Progenitor cell of endocrine pancreas (in vitro differentiated cells): Measurements from ENCODE around the gene PLA2G4E. TPM values are rescaled to one million over a fixed set of nuclear protein-coding genes. Genes with fewer than 3 reads are reported as not detected.

Experiments
- DNase-seq: peaks from one replicate; pipeline ENCODE4 v3.0.0; 2021; ENCODE audit warnings: low spot score; ENCODE audit not compliant: unreplicated experiment
- H3K27ac Mint-ChIP-seq: 2 replicates; pipeline ENCODE4 v1.8.0; 2021; ENCODE audit warnings: mild to moderate bottlenecking, moderate library complexity, mixed read lengths
- H3K27me3 Mint-ChIP-seq: 2 replicates; pipeline ENCODE4 v1.8.0; 2021; ENCODE audit warnings: mixed read lengths
- H3K36me3 Mint-ChIP-seq: 2 replicates; pipeline ENCODE4 v1.8.0; 2022; ENCODE audit warnings: mixed read lengths; ENCODE audit not compliant: insufficient read depth
- H3K4me1 Mint-ChIP-seq: 2 replicates; pipeline ENCODE4 v1.8.0; 2021; ENCODE audit warnings: low read depth, mixed read lengths
- H3K4me3 Mint-ChIP-seq: 2 replicates; pipeline ENCODE4 v1.8.0; 2021; ENCODE audit warnings: low read depth, mild to moderate bottlenecking, moderate library complexity, mixed read lengths
- H3K9me3 Mint-ChIP-seq: 2 replicates; pipeline ENCODE4 v1.8.0; 2021; ENCODE audit warnings: low read depth, mixed read lengths
- total RNA-seq: library from RNA; stranded (reverse); gene quantifications from 2 replicates; pipeline ENCODE4 v1.2.1, GENCODE V29; 2021
- TF ChIP-seq, protein P1 (sequence below): fragments of 200-600 bp; sonication (generic); IDR thresholded peaks from one replicate; pipeline ENCODE4 v1.5.0; 2021; ENCODE audit warnings: antibody characterized with exemption, mild to moderate bottlenecking; ENCODE audit not compliant: unreplicated experiment

The PLA2G4E gene
- total RNA-seq, 1 donor from 2014 or later = not detected

DNA sequence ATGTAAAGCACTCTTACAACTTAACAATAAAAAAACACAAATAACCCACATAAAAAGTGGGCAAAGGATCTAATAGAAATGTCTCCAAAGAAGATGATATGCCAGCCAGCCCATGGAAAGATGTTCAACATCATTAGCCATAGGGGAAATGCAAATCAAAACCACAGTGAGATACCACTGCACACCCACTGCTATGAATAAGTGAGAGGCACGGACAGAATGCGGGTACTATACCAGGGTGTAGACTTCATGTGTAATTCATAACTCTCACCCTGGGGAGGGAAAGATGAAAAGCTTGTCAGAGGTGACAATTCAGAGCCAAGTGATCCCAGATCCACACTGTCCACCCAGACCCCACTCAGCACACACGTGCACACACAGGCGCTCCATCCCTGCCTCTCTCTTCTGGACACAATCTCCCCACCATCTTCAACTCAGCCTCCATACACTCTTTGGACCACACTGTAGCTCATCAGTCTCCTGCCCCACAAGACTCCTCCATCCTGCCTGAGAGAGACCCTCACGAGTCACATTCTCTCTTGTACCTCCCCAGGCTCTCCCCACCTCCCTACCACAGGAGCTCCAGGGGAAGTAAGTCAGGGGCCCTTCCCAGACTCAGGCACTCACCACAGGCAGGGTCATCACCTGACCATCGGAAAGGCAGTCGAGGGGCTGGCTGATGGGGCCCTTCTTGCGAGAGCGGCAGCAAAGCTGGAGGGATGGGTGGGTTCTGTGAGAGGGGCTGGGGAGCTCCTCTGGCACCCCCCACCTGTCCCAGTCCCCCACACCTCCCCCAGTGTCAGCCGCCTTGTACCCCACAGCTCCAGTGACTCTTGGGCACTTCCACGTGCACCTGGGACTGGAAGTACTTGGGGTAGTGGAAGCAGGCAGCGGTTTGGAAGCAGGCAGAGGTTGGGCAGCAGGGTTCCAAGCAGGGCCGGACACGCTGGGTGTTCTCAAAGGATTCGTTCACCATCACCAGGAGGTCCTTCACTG lies 21.3 kb downstream of the PLA2G4E start:
- Mint-ChIP-seq H3K27ac (no peak overlapping the region), H3K36me3 (no peaks in the 10 kb centered on the region), H3K4me1 (no peaks in the 10 kb centered on the region), H3K4me3 (no peak overlapping the region), H3K27me3 (peaks cover 13% of the 10 kb centered on the region), H3K9me3 (no peaks in the 10 kb centered on the region)
- no peak for DNase-seq
- TF ChIP-seq, protein P1, sequence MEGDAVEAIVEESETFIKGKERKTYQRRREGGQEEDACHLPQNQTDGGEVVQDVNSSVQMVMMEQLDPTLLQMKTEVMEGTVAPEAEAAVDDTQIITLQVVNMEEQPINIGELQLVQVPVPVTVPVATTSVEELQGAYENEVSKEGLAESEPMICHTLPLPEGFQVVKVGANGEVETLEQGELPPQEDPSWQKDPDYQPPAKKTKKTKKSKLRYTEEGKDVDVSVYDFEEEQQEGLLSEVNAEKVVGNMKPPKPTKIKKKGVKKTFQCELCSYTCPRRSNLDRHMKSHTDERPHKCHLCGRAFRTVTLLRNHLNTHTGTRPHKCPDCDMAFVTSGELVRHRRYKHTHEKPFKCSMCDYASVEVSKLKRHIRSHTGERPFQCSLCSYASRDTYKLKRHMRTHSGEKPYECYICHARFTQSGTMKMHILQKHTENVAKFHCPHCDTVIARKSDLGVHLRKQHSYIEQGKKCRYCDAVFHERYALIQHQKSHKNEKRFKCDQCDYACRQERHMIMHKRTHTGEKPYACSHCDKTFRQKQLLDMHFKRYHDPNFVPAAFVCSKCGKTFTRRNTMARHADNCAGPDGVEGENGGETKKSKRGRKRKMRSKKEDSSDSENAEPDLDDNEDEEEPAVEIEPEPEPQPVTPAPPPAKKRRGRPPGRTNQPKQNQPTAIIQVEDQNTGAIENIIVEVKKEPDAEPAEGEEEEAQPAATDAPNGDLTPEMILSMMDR = no peak

DNA sequence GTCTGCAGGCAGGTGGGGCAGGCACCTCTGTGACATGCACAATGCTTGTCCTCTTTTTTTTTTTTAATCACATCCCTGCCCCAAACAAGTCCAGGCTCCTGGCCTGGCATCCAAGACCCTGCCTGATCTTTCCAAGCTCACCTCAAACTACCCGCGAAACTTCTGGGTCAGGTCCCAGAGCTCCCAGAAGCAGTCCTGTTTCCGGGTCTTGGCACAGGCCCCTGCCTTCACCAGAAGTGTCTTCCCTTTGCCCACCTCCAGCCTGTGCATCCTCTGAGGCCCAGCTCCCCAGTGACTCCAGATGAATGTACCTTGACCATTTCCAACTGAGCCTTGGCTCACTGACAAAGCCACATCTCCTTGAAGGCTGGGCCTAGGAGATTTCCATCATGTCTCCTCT lies 23.0 kb downstream of the PLA2G4E start:
- Mint-ChIP-seq H3K9me3 (no peaks in the 10 kb centered on the region), H3K27ac (no peak overlapping the region), H3K4me3 (no peak overlapping the region), H3K36me3 (no peaks in the 10 kb centered on the region), H3K4me1 (no peaks in the 10 kb centered on the region), H3K27me3 (peaks cover 7% of the 10 kb centered on the region)
- TF ChIP-seq, protein P1 = no peak
- DNase-seq = no peak

DNA sequence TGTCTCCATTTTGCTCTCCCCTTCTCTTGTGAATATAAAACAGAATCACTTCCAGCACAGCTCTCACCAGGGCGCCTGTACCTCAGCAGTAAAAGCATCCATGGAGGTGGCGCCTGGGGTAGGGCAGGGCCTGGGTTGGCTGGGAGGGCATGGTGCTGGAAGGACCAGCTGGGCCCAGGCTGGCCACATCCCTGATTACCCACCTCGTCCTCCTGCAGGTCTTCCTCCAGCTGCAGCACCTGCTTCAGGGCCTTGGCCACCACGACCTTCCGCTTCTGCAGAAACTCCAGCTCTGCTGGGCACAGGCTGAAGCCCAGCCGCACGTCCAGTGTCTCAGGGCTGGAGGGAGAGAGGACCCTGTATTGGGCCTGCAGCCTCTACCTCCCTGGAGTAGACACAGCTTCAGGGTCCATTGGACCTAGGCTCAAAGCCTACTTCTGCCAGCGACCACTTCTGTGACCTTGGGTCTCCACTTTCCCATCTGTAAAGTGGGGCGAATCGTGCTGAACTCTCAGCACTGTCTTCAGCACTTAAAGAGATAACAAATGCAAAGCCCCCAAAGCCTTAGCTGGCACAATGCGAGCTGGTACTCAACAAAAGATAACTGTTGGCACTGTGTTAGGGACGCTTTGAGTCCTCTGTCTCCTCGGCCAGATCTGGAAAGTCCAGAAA lies 23.8 kb downstream of the PLA2G4E start:
- H3K4me1 Mint-ChIP-seq = no peaks in the 10 kb centered on the region
- H3K4me3 Mint-ChIP-seq = no peak overlapping the region

DNA sequence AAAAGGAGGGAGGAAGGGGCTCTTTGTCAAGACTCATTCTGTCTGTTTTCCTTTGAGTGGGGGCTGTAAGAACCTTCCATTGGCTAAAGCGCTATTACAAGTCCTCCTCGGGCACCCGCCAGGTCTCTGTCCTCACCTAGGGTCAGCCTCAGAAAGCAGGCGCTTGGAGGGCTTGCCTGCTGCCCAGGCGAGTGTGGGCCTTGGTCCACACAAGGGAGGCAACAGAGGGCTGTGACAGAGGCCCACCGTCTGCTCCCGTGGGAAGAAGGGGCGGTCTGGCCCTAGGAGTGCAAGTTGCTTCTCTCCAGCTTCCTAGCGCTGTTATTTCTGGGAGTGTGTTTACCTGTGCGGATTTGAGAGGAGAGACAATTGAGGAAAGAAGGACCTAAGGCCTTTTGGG lies 24.5 kb downstream of the PLA2G4E start:
- DNase-seq = no peak
- Mint-ChIP-seq H3K4me1 (no peaks in the 10 kb centered on the region), H3K4me3 (no peak overlapping the region)

More for the DNA sequence above, 23.8 kb downstream of the PLA2G4E start:
- H3K27ac Mint-ChIP-seq = no peak overlapping the region
- DNase-seq = no peak
- no peaks in the 10 kb centered on the region for H3K9me3 Mint-ChIP-seq
- no peaks in the 10 kb centered on the region for H3K36me3 Mint-ChIP-seq
- TF ChIP-seq, protein P1 = no peak
- H3K27me3 Mint-ChIP-seq = peaks cover 7% of the 10 kb centered on the region

DNA sequence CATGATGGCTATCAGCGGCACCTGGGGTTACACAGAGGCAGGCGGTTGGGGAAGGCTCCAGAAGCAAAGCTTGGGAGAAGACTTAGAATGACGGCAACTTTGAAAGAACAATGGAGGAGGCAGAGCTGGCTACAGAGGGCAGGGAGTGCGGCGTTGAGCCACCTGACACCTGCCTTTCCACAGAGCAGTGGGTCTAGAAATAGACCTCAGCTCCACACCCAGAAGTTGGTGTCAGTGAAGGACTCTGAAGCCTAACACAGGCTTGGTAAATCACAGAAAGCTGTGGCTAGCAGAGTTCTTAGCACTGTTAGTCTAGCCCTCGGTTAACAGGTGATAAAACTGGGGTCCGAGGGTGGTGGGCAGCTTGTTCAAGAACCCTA lies 25.4 kb downstream of the PLA2G4E start:
- Mint-ChIP-seq H3K4me1 (no peaks in the 10 kb centered on the region), H3K9me3 (no peaks in the 10 kb centered on the region), H3K4me3 (no peak overlapping the region), H3K27ac (no peak overlapping the region), H3K27me3 (peaks cover 7% of the 10 kb centered on the region), H3K36me3 (no peaks in the 10 kb centered on the region)
- TF ChIP-seq, protein P1 = no peak
- no peak for DNase-seq

More for the DNA sequence above, 24.5 kb downstream of the PLA2G4E start:
- Mint-ChIP-seq H3K9me3 (no peaks in the 10 kb centered on the region), H3K27me3 (peaks cover 7% of the 10 kb centered on the region), H3K27ac (no peak overlapping the region), H3K36me3 (no peaks in the 10 kb centered on the region)
- TF ChIP-seq, protein P1 = no peak
